Mesendoderm (in vitro differentiated cells): ENCODE data around the gene MTF1.

Experiments used
- DNase-seq: peaks from one replicate; pipeline ENCODE4 v3.0.0; 2013
- H2AK5ac ChIP-seq: 2 replicates; pipeline ENCODE4 v1.6.1; 2013; ENCODE audit warnings: low read length, inconsistent platforms
- H2BK120ac ChIP-seq: 2 replicates; pipeline ENCODE4 v1.6.1; 2013; ENCODE audit warnings: low read depth, mild to moderate bottlenecking, low read length, moderate library complexity, mixed read lengths
- H2BK15ac ChIP-seq: replicated peaks from 2 replicates; pipeline ENCODE4 v1.6.1; 2013; ENCODE audit warnings: low read depth, mild to moderate bottlenecking, moderate library complexity
- H2BK5ac ChIP-seq: 2 replicates; pipeline ENCODE4 v1.6.1; 2013; ENCODE audit warnings: low read length, inconsistent platforms
- H3K18ac ChIP-seq: 2 replicates; pipeline ENCODE4 v1.6.1; 2013; ENCODE audit warnings: mild to moderate bottlenecking, low read length, mixed read lengths
- H3K23ac ChIP-seq: one replicate; pipeline ENCODE4 v1.6.1; 2013; ENCODE audit warnings: low read length
- H3K27ac ChIP-seq: 2 replicates; pipeline ENCODE4 v1.5.1; 2013; ENCODE audit warnings: low read depth, mild to moderate bottlenecking, inconsistent platforms, low read length, moderate library complexity
- H3K27me3 ChIP-seq: 2 replicates; pipeline ENCODE4 v1.6.1; 2013; ENCODE audit warnings: low read length, control low read depth, mild to moderate bottlenecking, inconsistent platforms; ENCODE audit not compliant: insufficient read depth, poor library complexity
- H3K36me3 ChIP-seq: 2 replicates; pipeline ENCODE4 v1.6.1; 2013; ENCODE audit warnings: low read length, inconsistent platforms; ENCODE audit not compliant: control insufficient read depth, insufficient read depth
- H3K4ac ChIP-seq: one replicate; pipeline ENCODE4 v1.6.1; 2013; ENCODE audit warnings: low read depth, mild to moderate bottlenecking, low read length, moderate library complexity
- H3K4me1 ChIP-seq: 2 replicates; pipeline ENCODE4 v1.6.1; 2013; ENCODE audit warnings: low read depth, low read length, inconsistent platforms; ENCODE audit not compliant: control insufficient read depth
- H3K4me2 ChIP-seq: 2 replicates; pipeline ENCODE4 v1.6.1; 2013; ENCODE audit warnings: low read length
- H3K4me3 ChIP-seq: 2 replicates; pipeline ENCODE4 v1.5.1; 2013; ENCODE audit warnings: mild to moderate bottlenecking, low read length
- H3K56ac ChIP-seq: one replicate; pipeline ENCODE4 v1.6.1; 2013; ENCODE audit warnings: low read length
- H3K79me1 ChIP-seq: 2 replicates; pipeline ENCODE4 v1.6.1; 2013; ENCODE audit warnings: low read length, inconsistent platforms
- H3K79me2 ChIP-seq: 2 replicates; pipeline ENCODE4 v1.6.1; 2013; ENCODE audit warnings: mild to moderate bottlenecking, low read length; ENCODE audit not compliant: control insufficient read depth, insufficient read depth
- H3K9ac ChIP-seq: 2 replicates; pipeline ENCODE4 v1.6.1; 2013; ENCODE audit warnings: low read length, inconsistent platforms
- H4K5ac ChIP-seq: one replicate; pipeline ENCODE4 v1.6.1; 2013; ENCODE audit warnings: low read length
- H4K8ac ChIP-seq: one replicate; pipeline ENCODE4 v1.6.1; 2013; ENCODE audit warnings: low read depth, mild to moderate bottlenecking, control low read depth, low read length, moderate library complexity
- WGBS: extraction: QIAGEN DNeasy Blood & Tissue Kit; methylation state at CpG from one replicate; pipeline ENCODE4 v1.1.7; 2013; ENCODE audit warnings: low lambda C conversion rate, missing lambda C conversion rate; ENCODE audit not compliant: insufficient coverage; ENCODE audit errors: extremely low coverage; 5-methylcytosine and 5-hydroxymethylcytosine counted together

MTF1 gene

DNA sequence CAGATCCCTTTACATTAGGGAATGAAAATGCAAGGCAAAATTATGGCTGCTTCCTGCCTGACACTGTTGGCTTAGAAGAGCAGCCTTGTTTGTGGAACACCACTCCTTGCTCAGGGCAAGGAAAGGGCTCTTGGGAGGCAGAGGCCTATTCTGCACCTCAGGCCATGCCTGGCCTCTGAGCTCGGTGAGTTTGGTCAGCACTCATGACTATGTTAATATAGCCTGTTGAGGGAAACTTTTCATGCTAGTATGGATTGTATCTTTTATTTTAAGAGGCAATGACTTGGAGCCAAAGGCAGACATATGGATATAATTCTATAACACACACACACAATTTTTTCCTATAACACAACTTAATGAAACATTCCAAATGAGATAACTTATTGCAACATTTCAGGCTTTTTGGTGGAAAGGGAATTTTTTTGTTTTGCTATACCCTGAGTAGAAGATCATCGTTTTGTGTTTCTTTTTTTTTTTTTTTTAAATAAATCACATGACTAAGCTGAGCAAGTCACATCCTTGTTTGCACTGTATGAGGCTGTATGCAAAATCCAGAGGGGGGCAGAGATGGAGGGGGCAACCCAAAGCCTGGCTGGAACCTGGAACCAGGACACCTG is 45.8 kb downstream of the MTF1 start:
- no peaks in the 10 kb centered on the region for H3K36me3 ChIP-seq
- H4K8ac ChIP-seq = no peak overlapping the region
- no peak overlapping the region for H3K4ac ChIP-seq
- H2BK120ac ChIP-seq = no peak overlapping the region
- H2BK5ac ChIP-seq = no peak overlapping the region
- H3K4me1 ChIP-seq = no peaks in the 10 kb centered on the region
- no peak overlapping the region for H4K5ac ChIP-seq
- no peak overlapping the region for H2AK5ac ChIP-seq
- H3K27me3 ChIP-seq = no peaks in the 10 kb centered on the region
- H3K4me3 ChIP-seq = no peak overlapping the region
- H3K4me2 ChIP-seq = no peak overlapping the region
- WGBS = no CpG with 5 or more reads among the region's 2 CpGs
- peaks cover 4% of the 10 kb centered on the region for H3K79me1 ChIP-seq
- H3K79me2 ChIP-seq = no peaks in the 10 kb centered on the region
- H3K9ac ChIP-seq = no peak overlapping the region
- H3K27ac ChIP-seq = no peak overlapping the region
- DNase-seq = no peak
- H3K56ac ChIP-seq = no peak overlapping the region
- no peak overlapping the region for H3K23ac ChIP-seq
- no peak overlapping the region for H3K18ac ChIP-seq
- H2BK15ac ChIP-seq = no peak overlapping the region

DNA sequence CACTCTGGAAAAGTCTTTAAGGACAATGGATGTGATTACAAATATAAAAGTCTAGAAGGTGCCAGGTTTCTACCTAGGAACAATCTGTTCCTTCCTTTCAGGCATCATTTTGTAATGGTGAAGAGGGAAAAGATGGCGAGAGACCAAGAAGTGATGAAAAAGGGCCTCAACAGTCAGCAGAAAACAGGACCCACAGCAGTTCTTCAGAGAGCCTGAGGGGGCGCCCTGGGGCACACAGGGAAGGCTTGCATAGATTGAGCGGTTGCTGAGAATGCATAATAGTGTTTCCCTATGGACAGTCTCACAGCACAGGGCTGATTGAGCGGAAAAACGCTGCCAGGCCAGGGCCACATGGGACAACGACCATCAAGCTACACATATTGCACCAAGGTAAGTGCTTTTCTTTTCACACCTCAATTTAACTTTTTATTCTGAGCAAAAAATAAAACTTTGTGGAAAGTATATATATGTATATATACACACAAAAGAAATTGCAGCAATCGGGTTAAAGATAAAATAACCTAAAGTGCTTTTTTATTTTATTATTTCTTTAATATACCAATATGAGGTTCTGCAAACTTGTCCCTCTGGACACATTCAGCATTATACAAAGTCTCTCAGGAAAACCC is 48.3 kb downstream of the MTF1 start:
- H3K4me3 ChIP-seq = no peak overlapping the region
- peak; percentile 86 for DNase-seq
- no CpG with 5 or more reads among the region's 7 CpGs for WGBS

GRCh38 chr1:37809942-37810341 is 49.5 kb downstream of the MTF1 start:
- Histone ChIP-seq H2BK15ac (no peak overlapping the region), H3K27ac (no peak overlapping the region), H3K36me3 (peaks cover 8% of the 10 kb centered on the region), H3K9ac (no peak overlapping the region), H3K4me1 (peaks cover 1% of the 10 kb centered on the region), H3K27me3 (no peaks in the 10 kb centered on the region), H4K8ac (no peak overlapping the region), H3K18ac (no peak overlapping the region), H2BK120ac (no peak overlapping the region), H3K23ac (no peak overlapping the region), H2BK5ac (no peak overlapping the region), H3K79me1 (peaks cover 18% of the 10 kb centered on the region), H3K4me3 (no peak overlapping the region), H4K5ac (no peak overlapping the region), H3K79me2 (peaks cover 14% of the 10 kb centered on the region), H2AK5ac (no peak overlapping the region), H3K56ac (no peak overlapping the region), H3K4ac (no peak overlapping the region), H3K4me2 (no peak overlapping the region)
- no peak for DNase-seq
- no CpG with 5 or more reads among the region's 2 CpGs for WGBS

More for the DNA sequence above, 48.3 kb downstream of the MTF1 start:
- H3K4ac ChIP-seq = no peak overlapping the region
- no peak overlapping the region for H2BK15ac ChIP-seq
- H3K27me3 ChIP-seq = no peaks in the 10 kb centered on the region
- H4K5ac ChIP-seq = no peak overlapping the region
- H3K4me2 ChIP-seq = no peak overlapping the region
- H2BK120ac ChIP-seq = no peak overlapping the region
- peaks cover 2% of the 10 kb centered on the region for H3K36me3 ChIP-seq
- H3K23ac ChIP-seq = no peak overlapping the region
- peaks cover 1% of the 10 kb centered on the region for H3K4me1 ChIP-seq
- no peak overlapping the region for H3K56ac ChIP-seq
- peaks cover 13% of the 10 kb centered on the region for H3K79me1 ChIP-seq
- H2BK5ac ChIP-seq = no peak overlapping the region
- no peak overlapping the region for H3K27ac ChIP-seq
- H2AK5ac ChIP-seq = no peak overlapping the region
- H3K18ac ChIP-seq = no peak overlapping the region
- no peak overlapping the region for H4K8ac ChIP-seq
- H3K9ac ChIP-seq = no peak overlapping the region
- H3K79me2 ChIP-seq = peaks cover 12% of the 10 kb centered on the region

DNA sequence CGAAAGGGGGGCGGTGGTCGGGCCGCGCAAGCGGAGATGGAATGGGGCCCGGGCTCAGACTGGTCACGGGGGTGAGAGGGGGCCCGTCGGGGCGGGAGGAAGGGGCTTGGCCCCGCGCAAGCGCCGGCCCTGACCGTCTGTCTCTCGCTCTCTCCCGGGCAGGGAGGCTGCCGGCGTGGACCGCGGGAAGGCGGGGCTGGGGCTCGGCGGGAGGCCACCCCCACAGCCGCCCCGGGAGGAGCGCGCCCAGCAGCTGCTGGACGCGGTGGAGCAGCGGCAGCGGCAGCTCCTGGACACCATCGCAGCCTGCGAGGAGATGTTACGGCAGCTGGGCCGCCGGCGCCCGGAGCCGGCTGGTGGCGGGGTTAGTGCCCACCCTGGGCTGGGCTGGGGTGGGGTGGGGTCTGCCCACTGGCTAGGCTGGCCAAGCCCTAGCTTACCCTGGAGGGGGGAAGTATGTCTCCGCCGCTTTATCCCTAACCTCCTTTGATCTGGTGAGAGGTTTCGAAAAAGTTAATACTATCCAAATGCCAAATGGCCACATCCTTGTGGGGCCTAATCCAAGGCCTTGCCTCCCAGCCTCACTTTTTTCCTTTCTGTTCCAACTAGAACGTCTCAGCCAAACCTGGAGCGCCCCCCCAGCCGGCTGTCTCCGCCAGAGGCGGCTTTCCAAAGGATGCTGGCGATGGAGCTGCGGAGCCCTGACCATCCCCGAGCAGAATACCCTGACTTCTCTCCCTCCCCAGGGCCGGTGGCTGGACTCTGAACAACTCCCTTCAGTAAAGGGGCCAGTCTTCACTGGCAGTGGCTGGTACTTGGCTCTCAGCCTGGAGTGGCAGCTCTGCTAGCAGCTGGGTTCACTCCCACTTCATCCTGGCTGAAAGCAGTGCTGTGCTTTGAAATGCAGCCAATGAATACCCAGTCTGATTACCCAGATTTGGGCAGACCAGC is 50.7 kb downstream of the MTF1 start:
- no CpG with 5 or more reads among the region's 54 CpGs for WGBS
- no peak overlapping the region for H4K5ac ChIP-seq
- peak overlapping the region; percentile 65 for H3K27ac ChIP-seq
- no peak overlapping the region for H2BK120ac ChIP-seq
- H3K79me2 ChIP-seq = peaks cover 14% of the 10 kb centered on the region
- H3K27me3 ChIP-seq = no peaks in the 10 kb centered on the region
- peaks cover 1% of the 10 kb centered on the region for H3K4me1 ChIP-seq
- H3K79me1 ChIP-seq = peaks cover 20% of the 10 kb centered on the region
- peak overlapping the region; percentile 27 for H3K4me2 ChIP-seq
- H4K8ac ChIP-seq = no peak overlapping the region
- peak overlapping the region; percentile 78 for H3K9ac ChIP-seq
- H3K56ac ChIP-seq = peak overlapping the region; percentile 91
- H3K36me3 ChIP-seq = peaks cover 17% of the 10 kb centered on the region
- H3K18ac ChIP-seq = peak overlapping the region; percentile 92
- H2AK5ac ChIP-seq = no peak overlapping the region
- no peak overlapping the region for H2BK15ac ChIP-seq
- peak overlapping the region; percentile 81 for H3K23ac ChIP-seq
- peak overlapping the region; percentile 88 for H3K4ac ChIP-seq
- no peak overlapping the region for H2BK5ac ChIP-seq
- peak overlapping the region; percentile 63 for H3K4me3 ChIP-seq
- DNase-seq = peak; percentile 47

DNA sequence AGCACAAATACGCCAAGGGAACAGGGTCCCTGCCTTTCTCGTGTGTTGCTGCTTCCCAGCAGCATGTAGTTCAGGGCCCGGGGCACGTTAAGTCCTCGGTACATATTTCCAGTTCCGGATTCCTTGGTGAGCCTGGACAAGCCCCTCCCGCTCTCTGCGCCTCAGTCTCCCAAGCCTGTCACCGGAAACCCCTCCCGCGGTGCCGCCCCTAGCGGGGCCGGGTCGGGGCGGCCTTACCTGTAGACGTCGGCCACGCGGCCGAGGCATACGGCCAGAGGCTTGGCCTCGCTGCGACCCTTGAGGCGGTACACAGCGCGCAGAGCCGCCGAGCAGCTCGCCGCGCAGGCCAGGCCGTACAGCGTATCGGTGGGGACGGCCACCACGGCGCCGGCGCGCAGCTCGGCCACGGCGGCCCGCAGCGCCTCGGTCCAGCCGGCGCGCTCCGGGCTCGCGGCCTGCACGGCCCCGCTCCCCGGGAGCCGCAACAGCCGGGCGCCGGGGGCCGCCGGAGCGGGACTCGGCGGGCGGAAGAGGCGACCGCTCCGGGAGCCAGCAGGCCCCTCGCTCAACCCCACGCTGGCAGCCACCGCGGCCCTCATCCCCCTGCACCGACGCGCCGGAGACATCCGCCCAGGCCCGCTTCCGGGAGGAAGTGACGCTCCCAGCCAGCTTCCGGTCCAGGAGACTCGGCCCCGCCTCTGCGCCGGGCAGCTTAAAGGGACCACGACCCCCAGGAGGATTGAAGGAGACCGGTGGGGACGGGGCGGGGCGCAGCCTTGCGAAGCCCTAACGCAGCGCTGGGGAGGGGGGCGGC is 51.6 kb downstream of the MTF1 start, which contains the start of the genes C1orf122 and YRDC:
TSS of gene C1orf122 (plus strand) at position 236 of the 814 bp plus-strand sequence. CDS start 615 bp downstream, outside the sequence.
TSS of gene YRDC (minus strand) at position 654 of the 814 bp plus-strand sequence. CDS start at position 626, 28 bp downstream.
- WGBS = no CpG with 5 or more reads among the region's 95 CpGs
- no peak within 1 kb of the TSS for H4K8ac ChIP-seq
- no peaks in the 10 kb centered on the region for H3K27me3 ChIP-seq
- peaks cover 18% of the 10 kb centered on the region for H3K36me3 ChIP-seq
- H3K4me1 ChIP-seq = peaks cover 1% of the 10 kb centered on the region
- no peak within 1 kb of the TSS for H2AK5ac ChIP-seq
- peak within 1 kb of the TSS; percentile 92 for H3K18ac ChIP-seq
- no peak within 1 kb of the TSS for H2BK15ac ChIP-seq
- peak within 1 kb of the TSS; percentile 59 for H2BK5ac ChIP-seq
- peak within 1 kb of the TSS; percentile 99 for H3K56ac ChIP-seq
- peak; percentile 96 for DNase-seq
- peak within 1 kb of the TSS; percentile 88 for H3K4ac ChIP-seq
- peak within 1 kb of the TSS; percentile 81 for H3K23ac ChIP-seq
- H4K5ac ChIP-seq = no peak within 1 kb of the TSS
- peak within 1 kb of the TSS; percentile 94 for H3K9ac ChIP-seq
- H3K4me2 ChIP-seq = peak within 1 kb of the TSS; percentile 54
- H3K27ac ChIP-seq = peak within 1 kb of the TSS; percentile 65
- peaks cover 20% of the 10 kb centered on the region for H3K79me1 ChIP-seq
- H2BK120ac ChIP-seq = peak within 1 kb of the TSS; percentile 52
- H3K4me3 ChIP-seq = peak within 1 kb of the TSS; percentile 91
- peaks cover 14% of the 10 kb centered on the region for H3K79me2 ChIP-seq
